ENCODE data around the gene TARS1.
"Not testable (repeated sequence)": the region's sequence is repeated elsewhere in the genome, so short reads cannot be mapped to it uniquely, and the experiment has no call there.

The TARS1 gene

DNA sequence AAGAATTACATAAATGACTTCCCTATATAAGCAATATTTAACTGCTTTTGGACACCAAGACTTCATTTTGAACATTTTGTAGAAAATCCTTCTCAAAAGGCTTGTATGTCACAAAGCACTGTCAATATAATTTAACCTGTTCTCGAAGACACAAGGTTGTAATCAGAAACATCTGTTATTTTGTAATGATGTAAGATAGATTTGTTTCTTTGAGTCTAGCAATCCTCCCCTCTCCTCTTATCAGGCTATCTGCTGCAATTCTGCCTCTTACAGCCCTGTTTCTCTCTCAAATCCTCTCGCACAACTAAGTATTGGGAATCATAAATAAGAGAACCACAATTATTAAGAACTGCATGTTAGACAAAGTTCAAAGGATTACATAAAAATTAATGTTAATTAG lies 18.6 kb upstream of the TARS1 start:
- no peaks in the 10 kb centered on the region for H3K36me3 ChIP-seq (ENCODE audit: control insufficient read depth, insufficient read depth, low read length)
- no peaks in the 10 kb centered on the region for H3K27me3 ChIP-seq (ENCODE audit: control insufficient read depth, insufficient read depth, low read length)
- no peaks in the 10 kb centered on the region for H3K4me1 ChIP-seq (ENCODE audit: control insufficient read depth, insufficient read depth, low read length)
- H3K9ac ChIP-seq (ENCODE audit: low read length) = no peak overlapping the region
- no peak overlapping the region for H3K27ac ChIP-seq (ENCODE audit: low read depth, low read length)
- H3K4me3 ChIP-seq (ENCODE audit: low read length) = no peak overlapping the region

DNA sequence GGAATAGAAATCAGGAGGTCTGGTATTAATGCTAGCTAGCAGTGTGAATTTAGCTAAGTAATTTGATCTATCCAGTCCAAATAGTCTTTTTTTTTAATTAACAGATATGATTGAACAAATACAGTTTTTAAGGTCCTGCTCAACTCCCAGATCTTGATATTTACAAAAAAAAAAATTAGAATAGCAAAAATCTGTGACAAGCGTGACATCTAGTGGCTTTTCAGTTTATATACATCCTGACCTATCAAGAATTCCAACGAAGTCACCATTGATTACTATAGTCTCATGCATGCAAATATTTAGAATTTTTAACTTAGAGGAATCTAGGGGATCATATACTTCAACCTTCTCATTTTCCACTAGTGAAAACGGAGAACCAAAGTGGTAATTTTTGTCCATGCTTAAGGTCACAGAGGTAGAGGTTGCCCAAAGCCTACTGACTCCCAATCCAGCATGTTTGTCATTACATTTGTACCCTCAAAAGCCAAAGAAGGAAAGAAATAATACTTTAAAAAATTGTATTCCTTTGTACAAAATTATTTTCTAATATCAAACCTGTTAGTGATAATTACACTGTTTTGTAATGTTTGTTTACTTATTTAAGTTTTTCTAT lies 17.6 kb upstream of the TARS1 start:
- Histone ChIP-seq H3K36me3 (ENCODE audit: control insufficient read depth, insufficient read depth, low read length) (no peaks in the 10 kb centered on the region), H3K27ac (ENCODE audit: low read depth, low read length) (no peak overlapping the region), H3K27me3 (ENCODE audit: control insufficient read depth, insufficient read depth, low read length) (peaks cover 2% of the 10 kb centered on the region), H3K9ac (ENCODE audit: low read length) (no peak overlapping the region), H3K4me1 (ENCODE audit: control insufficient read depth, insufficient read depth, low read length) (no peaks in the 10 kb centered on the region), H3K4me3 (ENCODE audit: low read length) (no peak overlapping the region)

DNA sequence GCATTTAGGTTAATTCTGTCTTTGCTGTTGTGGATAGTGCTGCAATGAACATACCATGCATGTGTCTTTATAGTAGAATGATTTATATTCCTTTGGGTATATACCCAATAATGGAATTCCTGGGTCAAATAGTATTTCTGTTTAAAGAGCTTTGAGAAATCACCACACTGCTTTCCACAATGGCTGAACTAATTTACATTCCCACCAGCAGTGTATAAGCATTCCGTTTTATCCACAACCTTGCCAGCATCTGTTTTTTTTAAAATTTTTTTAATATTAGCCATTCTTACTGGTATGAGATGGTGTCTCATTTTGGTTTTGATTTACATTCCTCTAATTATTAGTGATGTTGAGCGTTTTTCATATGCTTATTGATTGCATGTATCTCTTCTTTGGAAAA lies 15.5 kb upstream of the TARS1 start:
- Histone ChIP-seq H3K27ac (ENCODE audit: low read depth, low read length) (no peak overlapping the region), H3K4me3 (ENCODE audit: low read length) (no peak overlapping the region), H3K27me3 (ENCODE audit: control insufficient read depth, insufficient read depth, low read length) (peaks cover 2% of the 10 kb centered on the region), H3K9ac (ENCODE audit: low read length) (no peak overlapping the region), H3K36me3 (ENCODE audit: control insufficient read depth, insufficient read depth, low read length) (no peaks in the 10 kb centered on the region), H3K4me1 (ENCODE audit: control insufficient read depth, insufficient read depth, low read length) (no peaks in the 10 kb centered on the region)

DNA sequence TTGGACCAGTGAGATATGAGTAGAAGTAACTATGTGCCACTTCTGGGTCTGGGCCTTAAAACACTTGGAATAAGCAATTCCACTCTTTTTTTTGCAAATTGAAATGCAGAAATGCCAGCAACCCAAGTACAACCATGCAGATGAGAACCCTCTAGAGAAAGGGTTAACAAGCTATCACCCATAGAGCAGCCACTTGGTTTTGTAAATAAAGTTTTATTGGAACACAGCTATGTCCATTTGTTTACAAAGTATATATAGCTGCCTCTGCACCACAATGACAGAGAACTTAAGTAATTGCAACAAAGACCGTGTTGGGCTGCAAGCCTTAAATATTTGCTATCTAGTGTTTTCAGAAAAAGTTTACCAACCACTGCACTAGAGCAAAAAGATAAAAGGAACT lies 9.8 kb upstream of the TARS1 start:
- Histone ChIP-seq H3K4me1 (ENCODE audit: control insufficient read depth, insufficient read depth, low read length) (no peaks in the 10 kb centered on the region), H3K27ac (ENCODE audit: low read depth, low read length) (no peak overlapping the region), H3K4me3 (ENCODE audit: low read length) (no peak overlapping the region), H3K27me3 (ENCODE audit: control insufficient read depth, insufficient read depth, low read length) (peaks cover 2% of the 10 kb centered on the region), H3K9ac (ENCODE audit: low read length) (no peak overlapping the region), H3K36me3 (ENCODE audit: control insufficient read depth, insufficient read depth, low read length) (no peaks in the 10 kb centered on the region)

DNA sequence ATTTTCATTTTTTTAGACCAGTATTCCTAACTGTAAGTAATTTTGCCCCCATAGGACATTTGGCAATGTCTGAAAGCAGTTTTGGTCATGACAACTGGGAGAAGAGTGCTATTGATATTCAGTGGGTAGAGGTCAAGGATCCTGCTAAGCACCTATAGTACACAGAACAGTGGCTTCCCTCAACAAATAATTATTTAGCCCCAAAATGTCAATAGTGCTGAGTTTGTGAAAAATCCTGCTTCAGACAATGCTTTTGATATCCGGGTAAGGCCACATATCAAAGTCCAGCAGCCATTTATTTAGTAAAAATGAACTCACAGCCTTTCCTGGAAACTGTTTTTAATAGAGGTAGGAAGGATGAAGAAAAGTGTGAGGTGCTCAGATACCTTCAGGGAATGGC lies 8.1 kb upstream of the TARS1 start:
- H3K4me3 ChIP-seq (ENCODE audit: low read length) = no peak overlapping the region
- peaks cover 2% of the 10 kb centered on the region for H3K27me3 ChIP-seq (ENCODE audit: control insufficient read depth, insufficient read depth, low read length)
- H3K36me3 ChIP-seq (ENCODE audit: control insufficient read depth, insufficient read depth, low read length) = no peaks in the 10 kb centered on the region
- H3K4me1 ChIP-seq (ENCODE audit: control insufficient read depth, insufficient read depth, low read length) = no peaks in the 10 kb centered on the region
- no peak overlapping the region for H3K27ac ChIP-seq (ENCODE audit: low read depth, low read length)
- no peak overlapping the region for H3K9ac ChIP-seq (ENCODE audit: low read length)

DNA sequence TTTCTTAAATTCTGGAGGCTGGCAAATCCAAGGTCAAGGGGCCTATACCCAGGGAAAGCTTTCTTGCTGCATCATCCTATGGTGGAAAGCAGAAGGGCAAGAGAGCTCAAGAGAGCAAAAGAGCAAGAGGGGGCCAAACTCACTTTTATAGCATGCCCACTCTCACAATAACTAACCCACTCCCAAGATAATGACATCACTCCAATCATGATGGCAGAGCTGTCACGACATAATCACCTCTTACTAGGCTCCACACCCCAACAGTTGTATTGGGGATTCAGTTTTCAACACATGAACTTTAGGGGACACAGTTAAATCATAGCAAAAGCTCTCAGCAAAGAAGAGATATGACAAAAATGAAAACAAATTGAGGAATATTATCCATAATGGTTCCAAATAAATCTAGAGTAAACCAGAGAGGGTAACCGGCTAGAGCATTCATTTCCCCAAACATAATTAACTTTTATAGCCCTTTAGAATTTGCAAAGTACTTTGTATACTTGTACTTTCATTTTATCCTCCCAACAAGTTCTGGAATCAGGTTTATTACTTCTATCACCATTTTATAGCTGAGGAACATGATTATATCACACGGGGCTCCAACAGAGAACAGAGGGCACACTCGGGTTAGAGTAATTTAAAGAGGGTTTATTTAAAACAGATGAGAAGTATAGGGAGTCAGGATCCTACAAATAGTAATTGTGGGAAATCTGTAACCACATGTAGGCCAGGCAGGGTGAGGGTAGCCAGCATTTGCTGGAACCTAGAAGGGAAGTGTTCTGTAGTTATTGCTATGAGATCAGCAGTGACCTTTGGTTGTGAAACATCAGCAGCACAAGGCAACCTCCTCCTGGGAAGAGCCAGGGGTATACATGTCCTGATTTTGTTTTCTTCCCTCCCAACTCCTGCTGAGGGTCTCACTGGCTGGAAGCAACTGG lies 7.2 kb upstream of the TARS1 start:
- H3K4me1 ChIP-seq (ENCODE audit: control insufficient read depth, insufficient read depth, low read length) = no peaks in the 10 kb centered on the region
- H3K4me3 ChIP-seq (ENCODE audit: low read length) = no peak overlapping the region

DNA sequence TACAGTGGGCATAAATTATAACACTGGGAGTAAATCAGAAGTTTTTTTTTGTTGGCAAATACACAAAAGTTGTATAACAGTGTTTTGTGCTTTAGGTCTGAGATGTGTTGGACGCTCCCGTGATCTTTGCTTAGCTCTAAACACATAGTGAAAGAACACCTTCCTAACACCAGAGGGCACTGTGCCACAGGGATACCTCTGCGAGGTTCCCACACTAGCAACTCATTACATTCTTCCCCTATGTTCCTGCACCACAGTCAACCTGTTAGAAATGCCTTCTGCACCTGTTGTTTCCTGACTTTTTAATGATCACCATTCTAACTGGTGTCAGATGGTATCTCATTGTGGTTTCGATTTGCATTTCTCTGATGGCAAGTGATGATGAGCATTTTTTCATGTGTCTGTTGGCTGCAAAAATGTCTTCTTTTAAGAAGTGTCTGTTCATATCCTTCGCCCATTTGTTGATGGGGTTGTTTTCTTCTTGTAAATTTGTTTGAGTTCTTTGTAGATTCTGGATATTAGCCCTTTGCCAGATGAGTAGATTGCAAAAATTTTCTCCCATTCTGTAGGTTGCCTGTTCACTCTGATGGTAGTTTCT lies 4.8 kb upstream of the TARS1 start:
- not testable (repeated sequence) for H3K36me3 ChIP-seq (ENCODE audit: control insufficient read depth, insufficient read depth, low read length); H3K9ac ChIP-seq (ENCODE audit: low read length); H3K4me3 ChIP-seq (ENCODE audit: low read length); H3K27ac ChIP-seq (ENCODE audit: low read depth, low read length); H3K4me1 ChIP-seq (ENCODE audit: control insufficient read depth, insufficient read depth, low read length); H3K27me3 ChIP-seq (ENCODE audit: control insufficient read depth, insufficient read depth, low read length)

More for the DNA sequence above, 7.2 kb upstream of the TARS1 start:
- H3K9ac ChIP-seq (ENCODE audit: low read length) = no peak overlapping the region
- no peaks in the 10 kb centered on the region for H3K36me3 ChIP-seq (ENCODE audit: control insufficient read depth, insufficient read depth, low read length)
- no peak overlapping the region for H3K27ac ChIP-seq (ENCODE audit: low read depth, low read length)
- no peaks in the 10 kb centered on the region for H3K27me3 ChIP-seq (ENCODE audit: control insufficient read depth, insufficient read depth, low read length)

DNA sequence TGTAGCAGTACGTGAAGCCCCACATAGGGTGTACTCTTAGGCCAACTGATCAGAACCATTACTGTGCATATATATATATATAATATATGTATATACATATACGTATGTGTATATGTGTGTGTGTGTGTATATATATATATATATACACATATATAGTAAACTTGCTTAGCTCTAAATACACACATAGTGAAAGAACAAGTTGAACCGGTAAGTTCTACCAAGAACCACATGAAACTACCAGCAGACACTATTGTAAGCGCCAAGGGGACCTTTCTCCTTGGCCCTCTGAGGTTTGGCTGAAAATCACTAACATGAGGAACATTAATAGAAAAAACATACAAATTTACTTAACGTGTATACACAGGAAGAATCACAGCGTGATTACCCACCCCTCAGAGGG lies 1.8 kb upstream of the TARS1 start:
- H3K36me3 ChIP-seq (ENCODE audit: control insufficient read depth, insufficient read depth, low read length) = no peaks in the 10 kb centered on the region

DNA sequence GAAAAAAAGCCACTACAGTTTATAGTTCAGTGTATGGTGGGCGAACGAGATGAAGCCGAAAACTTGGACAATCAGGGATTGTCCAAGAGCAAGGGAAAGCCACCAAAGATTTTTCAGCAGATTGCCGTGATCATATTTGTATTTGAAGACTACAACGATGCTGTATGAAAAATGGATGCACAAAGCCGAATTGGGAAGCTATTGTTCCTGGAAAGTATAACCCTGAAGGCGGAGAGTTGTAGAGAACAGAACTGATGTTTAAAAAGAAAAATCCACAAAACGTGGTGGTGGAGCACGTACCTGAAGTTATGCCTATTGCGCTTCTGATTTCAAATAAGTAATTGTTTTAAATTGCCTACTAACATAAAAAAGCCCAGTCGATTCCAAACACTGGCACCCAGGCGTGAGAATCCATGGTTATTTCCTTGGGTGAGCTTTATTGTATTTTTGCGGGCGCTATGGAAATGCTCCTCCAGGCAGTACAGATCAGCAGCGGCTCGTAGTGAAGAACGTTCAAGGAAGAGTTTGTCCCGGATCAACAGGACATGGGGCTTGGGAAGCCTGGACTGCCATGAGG lies 772 bp upstream of the TARS1 start:
- no peaks in the 10 kb centered on the region for H3K36me3 ChIP-seq (ENCODE audit: control insufficient read depth, insufficient read depth, low read length)
- no peaks in the 10 kb centered on the region for H3K27me3 ChIP-seq (ENCODE audit: control insufficient read depth, insufficient read depth, low read length)
- peak overlapping the region; percentile 96 for H3K9ac ChIP-seq (ENCODE audit: low read length)
- peak overlapping the region; percentile 97 for H3K4me3 ChIP-seq (ENCODE audit: low read length)
- H3K4me1 ChIP-seq (ENCODE audit: control insufficient read depth, insufficient read depth, low read length) = peaks cover 24% of the 10 kb centered on the region
- peak overlapping the region; percentile 98 for H3K27ac ChIP-seq (ENCODE audit: low read depth, low read length)

More for the DNA sequence above, 1.8 kb upstream of the TARS1 start:
- H3K4me1 ChIP-seq (ENCODE audit: control insufficient read depth, insufficient read depth, low read length) = peaks cover 18% of the 10 kb centered on the region
- no peak overlapping the region for H3K27ac ChIP-seq (ENCODE audit: low read depth, low read length)
- peak overlapping the region; percentile 97 for H3K4me3 ChIP-seq (ENCODE audit: low read length)
- no peaks in the 10 kb centered on the region for H3K27me3 ChIP-seq (ENCODE audit: control insufficient read depth, insufficient read depth, low read length)
- no peak overlapping the region for H3K9ac ChIP-seq (ENCODE audit: low read length)

DNA sequence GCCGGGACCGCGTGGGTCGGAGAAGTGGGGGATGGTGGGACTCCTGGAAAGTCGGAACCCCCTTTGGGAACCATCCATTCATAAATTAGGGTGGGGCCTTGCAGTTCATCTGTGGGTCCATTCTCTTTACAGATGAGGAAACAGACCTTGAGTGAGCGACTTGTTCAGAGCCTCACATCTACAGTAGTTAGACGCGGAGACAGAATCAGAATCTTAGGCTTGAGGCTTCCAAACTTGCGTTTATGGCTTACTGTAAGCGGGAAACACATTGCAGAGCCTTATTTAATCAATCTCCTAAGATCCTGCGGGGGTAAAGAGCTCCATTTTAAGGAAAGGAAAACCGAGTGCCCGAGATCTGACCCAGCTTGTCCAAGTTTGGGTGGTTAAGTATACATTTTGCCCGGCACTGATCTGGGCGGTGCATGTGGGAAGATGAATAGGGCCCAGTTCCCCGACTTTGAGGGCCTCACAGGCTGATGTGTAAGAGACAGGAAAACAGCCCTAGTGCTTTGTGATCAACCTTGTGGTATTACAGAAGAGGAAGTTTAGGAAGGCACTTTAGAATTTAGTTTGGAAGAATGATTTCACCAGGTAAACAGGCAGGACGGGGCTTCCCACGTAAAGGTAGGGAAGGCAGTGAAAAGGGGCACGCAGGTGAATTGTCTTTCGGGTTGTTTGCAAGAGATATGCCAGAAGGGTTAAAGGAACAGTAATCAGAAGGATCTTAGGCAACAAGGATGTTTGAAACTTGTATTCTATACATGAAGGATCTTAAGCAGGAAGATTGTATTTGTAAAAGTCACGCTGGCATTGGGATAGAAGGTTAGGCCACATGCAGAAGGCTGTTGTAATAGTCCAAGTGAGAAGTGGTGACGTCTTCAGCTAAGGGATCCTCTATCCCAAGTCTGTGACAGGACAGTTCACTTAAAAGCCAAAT lies 744 bp downstream of the TARS1 start:
- H3K9ac ChIP-seq (ENCODE audit: low read length) = peak overlapping the region; percentile 86
- no peaks in the 10 kb centered on the region for H3K27me3 ChIP-seq (ENCODE audit: control insufficient read depth, insufficient read depth, low read length)
- H3K27ac ChIP-seq (ENCODE audit: low read depth, low read length) = peak overlapping the region; percentile 99
- H3K4me1 ChIP-seq (ENCODE audit: control insufficient read depth, insufficient read depth, low read length) = peaks cover 30% of the 10 kb centered on the region
- H3K4me3 ChIP-seq (ENCODE audit: low read length) = peak overlapping the region; percentile 98
- peaks cover 2% of the 10 kb centered on the region for H3K36me3 ChIP-seq (ENCODE audit: control insufficient read depth, insufficient read depth, low read length)

DNA sequence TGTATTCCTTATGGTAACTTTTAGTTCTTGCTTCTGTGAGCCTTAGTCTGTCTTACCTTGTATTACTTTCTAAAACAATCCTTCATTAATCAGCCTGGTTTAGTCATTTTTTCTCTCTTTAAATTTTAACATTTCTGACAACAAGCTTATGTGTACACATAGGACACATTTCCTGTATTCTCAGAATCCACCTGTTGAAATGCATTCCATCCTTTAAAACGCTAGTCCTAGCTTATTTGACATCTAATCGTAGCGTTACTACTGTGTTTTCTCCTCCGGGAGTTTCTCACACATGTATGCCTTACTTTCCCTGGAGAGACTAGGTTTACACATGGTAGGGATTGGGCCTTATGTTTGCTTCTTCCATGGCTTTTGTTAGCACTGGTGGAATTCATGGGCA lies 3.8 kb downstream of the TARS1 start:
- Histone ChIP-seq H3K4me1 (ENCODE audit: control insufficient read depth, insufficient read depth, low read length) (peaks cover 25% of the 10 kb centered on the region), H3K27ac (ENCODE audit: low read depth, low read length) (no peak overlapping the region), H3K4me3 (ENCODE audit: low read length) (no peak overlapping the region)

More for the DNA sequence above, 3.8 kb downstream of the TARS1 start:
- no peaks in the 10 kb centered on the region for H3K27me3 ChIP-seq (ENCODE audit: control insufficient read depth, insufficient read depth, low read length)
- peaks cover 3% of the 10 kb centered on the region for H3K36me3 ChIP-seq (ENCODE audit: control insufficient read depth, insufficient read depth, low read length)
- no peak overlapping the region for H3K9ac ChIP-seq (ENCODE audit: low read length)

Measured in rectal smooth muscle tissue (tissue), 1 donor.